ENCODE data around the gene FAM222A.

FAM222A gene

GRCh38 chr12:109785854-109786253 is 72.2 kb downstream of the FAM222A start:
- Histone ChIP-seq H3K9ac (ENCODE audit: low read length) (no peak overlapping the region), H3F3A (ENCODE audit: insufficient read depth) (no peaks in the 10 kb centered on the region), H3K79me2 (ENCODE audit: insufficient read depth, low read length) (no peaks in the 10 kb centered on the region), H3K9me2 (replicated peaks; ENCODE audit: insufficient read depth, low read length) (no peaks in the 10 kb centered on the region), H3K27ac (ENCODE audit: low read depth, low read length) (no peak overlapping the region), H4K20me1 (ENCODE audit: low read depth, low read length) (no peaks in the 10 kb centered on the region), H3K4me3 (ENCODE audit: insufficient read depth, low read length, poor library complexity, severe bottlenecking) (no peak overlapping the region), H3K9me3 (ENCODE audit: insufficient read depth, low read length) (0 out of 2 replicates have a peak, but pooled peaks cover 5% of the 10 kb centered on the region), H3K4me2 (ENCODE audit: low read depth, low read length, poor library complexity, severe bottlenecking) (no peak overlapping the region), H3K36me3 (ENCODE audit: low read length) (no peaks in the 10 kb centered on the region), H2AFZ (ENCODE audit: low read depth, low read length, severe bottlenecking) (no peak overlapping the region), H3K27me3 (ENCODE audit: low read length) (0 out of 2 replicates have a peak, but pooled peaks cover 4% of the 10 kb centered on the region)
- TF ChIP-seq EZH2phosphoT487 (conservative IDR thresholded peaks at IDR 0.05; ENCODE audit: low read length) (no peak), CTCF (IDR thresholded peaks at IDR 0.05; ENCODE audit: insufficient read depth, low read length, poor library complexity, severe bottlenecking) (no peak)

GRCh38 chr12:109786799-109787198 is 73.2 kb downstream of the FAM222A start:
- H3K79me2 ChIP-seq (ENCODE audit: insufficient read depth, low read length) = no peaks in the 10 kb centered on the region
- H2AFZ ChIP-seq (ENCODE audit: low read depth, low read length, severe bottlenecking) = no peak overlapping the region
- no peak overlapping the region for H3K4me3 ChIP-seq (ENCODE audit: insufficient read depth, low read length, poor library complexity, severe bottlenecking)
- H3K9me3 ChIP-seq (ENCODE audit: insufficient read depth, low read length) = 0 out of 2 replicates have a peak, but pooled peaks cover under 1% of the 10 kb centered on the region
- H3K27ac ChIP-seq (ENCODE audit: low read depth, low read length) = no peak overlapping the region
- H3K4me2 ChIP-seq (ENCODE audit: low read depth, low read length, poor library complexity, severe bottlenecking) = no peak overlapping the region
- H3F3A ChIP-seq (ENCODE audit: insufficient read depth) = no peaks in the 10 kb centered on the region
- no peaks in the 10 kb centered on the region for H4K20me1 ChIP-seq (ENCODE audit: low read depth, low read length)
- no peaks in the 10 kb centered on the region for H3K36me3 ChIP-seq (ENCODE audit: low read length)
- TF ChIP-seq CTCF (IDR thresholded peaks at IDR 0.05; ENCODE audit: insufficient read depth, low read length, poor library complexity, severe bottlenecking) (no peak), EZH2phosphoT487 (conservative IDR thresholded peaks at IDR 0.05; ENCODE audit: low read length) (no peak)
- H3K27me3 ChIP-seq (ENCODE audit: low read length) = 0 out of 2 replicates have a peak, but pooled peaks cover 4% of the 10 kb centered on the region
- H3K9me2 ChIP-seq (replicated peaks; ENCODE audit: insufficient read depth, low read length) = no peaks in the 10 kb centered on the region
- no peak overlapping the region for H3K9ac ChIP-seq (ENCODE audit: low read length)

GRCh38 chr12:109789526-109790048 is 76.0 kb downstream of the FAM222A start:
- Histone ChIP-seq H3K4me2 (ENCODE audit: low read depth, low read length, poor library complexity, severe bottlenecking) (no peak overlapping the region), H3F3A (ENCODE audit: insufficient read depth) (no peaks in the 10 kb centered on the region), H2AFZ (ENCODE audit: low read depth, low read length, severe bottlenecking) (no peak overlapping the region), H3K9ac (ENCODE audit: low read length) (no peak overlapping the region), H4K20me1 (ENCODE audit: low read depth, low read length) (no peaks in the 10 kb centered on the region), H3K9me3 (ENCODE audit: insufficient read depth, low read length) (no peaks in the 10 kb centered on the region), H3K36me3 (ENCODE audit: low read length) (no peaks in the 10 kb centered on the region), H3K4me3 (ENCODE audit: insufficient read depth, low read length, poor library complexity, severe bottlenecking) (no peak overlapping the region), H3K27ac (ENCODE audit: low read depth, low read length) (no peak overlapping the region), H3K79me2 (ENCODE audit: insufficient read depth, low read length) (no peaks in the 10 kb centered on the region), H3K27me3 (ENCODE audit: low read length) (0 out of 2 replicates have a peak, but pooled peaks cover 4% of the 10 kb centered on the region), H3K9me2 (replicated peaks; ENCODE audit: insufficient read depth, low read length) (no peaks in the 10 kb centered on the region)
- TF ChIP-seq CTCF (IDR thresholded peaks at IDR 0.05; ENCODE audit: insufficient read depth, low read length, poor library complexity, severe bottlenecking) (no peak), EZH2phosphoT487 (conservative IDR thresholded peaks at IDR 0.05; ENCODE audit: low read length) (no peak)

Measured in SU-DHL-6 (cell line).